ENCODE measurements around the gene MAP3K3. TPM values are rescaled to one million over a fixed set of nuclear protein-coding genes. Genes with fewer than 3 reads are reported as not detected.
A peak's percentile ranks its signal among the peaks of the same experiment; 100 is the strongest.

The MAP3K3 gene
- total and polyA plus RNA-seq, 2 experiments from 2014 or later: 6.1 to 24.6 TPM

DNA sequence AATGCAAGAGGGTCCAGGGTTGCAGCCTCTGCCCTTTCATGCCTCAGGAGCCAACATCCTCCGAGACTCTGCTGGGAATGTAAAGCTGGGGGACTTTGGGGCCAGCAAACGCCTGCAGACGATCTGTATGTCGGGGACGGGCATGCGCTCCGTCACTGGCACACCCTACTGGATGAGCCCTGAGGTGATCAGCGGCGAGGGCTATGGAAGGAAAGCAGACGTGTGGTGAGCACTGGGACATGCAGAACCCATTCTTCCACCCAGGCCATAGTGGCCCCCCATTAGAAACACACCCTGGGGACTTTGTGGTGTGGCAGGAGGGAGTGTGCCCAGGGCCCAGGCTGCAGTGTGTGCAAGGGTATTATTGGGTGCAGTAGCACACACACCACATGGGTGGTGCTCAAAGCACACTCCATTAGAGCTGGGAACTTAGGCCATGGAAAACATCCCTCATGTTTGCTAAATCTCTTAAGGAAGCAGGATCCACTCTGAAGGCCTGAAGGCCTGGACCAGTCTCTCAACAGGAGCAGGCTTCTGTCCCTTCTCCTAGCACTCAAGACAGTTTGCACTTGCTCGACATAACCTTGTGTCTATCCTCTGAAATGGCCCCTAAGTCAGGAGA lies 70.1 kb downstream of the MAP3K3 start:
- no peak overlapping the region for H3K27ac ChIP-seq (ENCODE audit: low read depth)
- H3K9me2 ChIP-seq (ENCODE audit: insufficient read depth): no peaks in the 10 kb centered on the region
- Mint-ChIP-seq H3K4me3 (no peak overlapping the region), H3K27ac (no peak overlapping the region), H3K36me3 (ENCODE audit: low read depth) (peaks cover 23% of the 10 kb centered on the region), H3K27me3 (ENCODE audit: insufficient read depth, low read depth, poor library complexity) (peaks cover 13% of the 10 kb centered on the region), H3K9me3 (no peaks in the 10 kb centered on the region), H3K4me1 (peaks cover 26% of the 10 kb centered on the region; the same call in 2 of the 3 replicates)
- no peaks in the 10 kb centered on the region for H3K79me2 ChIP-seq (replicated peaks; ENCODE audit: insufficient read depth)
- H3K4me3 ChIP-seq: no peak overlapping the region
- H4K20me1 ChIP-seq (replicated peaks; ENCODE audit: insufficient read depth): no peaks in the 10 kb centered on the region
- no peaks in the 10 kb centered on the region for H3K27me3 ChIP-seq (ENCODE audit: insufficient read depth)
- DNase-seq (ENCODE audit: low spot score): no peak
- H3K4me1 ChIP-seq (ENCODE audit: insufficient read depth): peaks cover 5% of the 10 kb centered on the region; the same call in 1 of the 2 replicates
- no peak overlapping the region for H3K4me2 ChIP-seq
- TF ChIP-seq, protein P1, sequence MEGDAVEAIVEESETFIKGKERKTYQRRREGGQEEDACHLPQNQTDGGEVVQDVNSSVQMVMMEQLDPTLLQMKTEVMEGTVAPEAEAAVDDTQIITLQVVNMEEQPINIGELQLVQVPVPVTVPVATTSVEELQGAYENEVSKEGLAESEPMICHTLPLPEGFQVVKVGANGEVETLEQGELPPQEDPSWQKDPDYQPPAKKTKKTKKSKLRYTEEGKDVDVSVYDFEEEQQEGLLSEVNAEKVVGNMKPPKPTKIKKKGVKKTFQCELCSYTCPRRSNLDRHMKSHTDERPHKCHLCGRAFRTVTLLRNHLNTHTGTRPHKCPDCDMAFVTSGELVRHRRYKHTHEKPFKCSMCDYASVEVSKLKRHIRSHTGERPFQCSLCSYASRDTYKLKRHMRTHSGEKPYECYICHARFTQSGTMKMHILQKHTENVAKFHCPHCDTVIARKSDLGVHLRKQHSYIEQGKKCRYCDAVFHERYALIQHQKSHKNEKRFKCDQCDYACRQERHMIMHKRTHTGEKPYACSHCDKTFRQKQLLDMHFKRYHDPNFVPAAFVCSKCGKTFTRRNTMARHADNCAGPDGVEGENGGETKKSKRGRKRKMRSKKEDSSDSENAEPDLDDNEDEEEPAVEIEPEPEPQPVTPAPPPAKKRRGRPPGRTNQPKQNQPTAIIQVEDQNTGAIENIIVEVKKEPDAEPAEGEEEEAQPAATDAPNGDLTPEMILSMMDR (conservative IDR thresholded peaks at IDR 0.05; ENCODE audit: low read depth in 2 of 2): 0 out of 4 replicates have a peak, but pooled peaks of 1 of the 2 experiments have one; percentile 12
- TF ChIP-seq, protein P2, sequence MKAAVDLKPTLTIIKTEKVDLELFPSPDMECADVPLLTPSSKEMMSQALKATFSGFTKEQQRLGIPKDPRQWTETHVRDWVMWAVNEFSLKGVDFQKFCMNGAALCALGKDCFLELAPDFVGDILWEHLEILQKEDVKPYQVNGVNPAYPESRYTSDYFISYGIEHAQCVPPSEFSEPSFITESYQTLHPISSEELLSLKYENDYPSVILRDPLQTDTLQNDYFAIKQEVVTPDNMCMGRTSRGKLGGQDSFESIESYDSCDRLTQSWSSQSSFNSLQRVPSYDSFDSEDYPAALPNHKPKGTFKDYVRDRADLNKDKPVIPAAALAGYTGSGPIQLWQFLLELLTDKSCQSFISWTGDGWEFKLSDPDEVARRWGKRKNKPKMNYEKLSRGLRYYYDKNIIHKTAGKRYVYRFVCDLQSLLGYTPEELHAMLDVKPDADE (IDR thresholded peaks at IDR 0.05): no peak
- ATAC-seq: no peak
- no peaks in the 10 kb centered on the region for H3K36me3 ChIP-seq (ENCODE audit: insufficient read depth)
- H2AFZ ChIP-seq: no peak overlapping the region
- peaks cover 11% of the 10 kb centered on the region for H3F3A ChIP-seq (replicated peaks; ENCODE audit: low read depth)

DNA sequence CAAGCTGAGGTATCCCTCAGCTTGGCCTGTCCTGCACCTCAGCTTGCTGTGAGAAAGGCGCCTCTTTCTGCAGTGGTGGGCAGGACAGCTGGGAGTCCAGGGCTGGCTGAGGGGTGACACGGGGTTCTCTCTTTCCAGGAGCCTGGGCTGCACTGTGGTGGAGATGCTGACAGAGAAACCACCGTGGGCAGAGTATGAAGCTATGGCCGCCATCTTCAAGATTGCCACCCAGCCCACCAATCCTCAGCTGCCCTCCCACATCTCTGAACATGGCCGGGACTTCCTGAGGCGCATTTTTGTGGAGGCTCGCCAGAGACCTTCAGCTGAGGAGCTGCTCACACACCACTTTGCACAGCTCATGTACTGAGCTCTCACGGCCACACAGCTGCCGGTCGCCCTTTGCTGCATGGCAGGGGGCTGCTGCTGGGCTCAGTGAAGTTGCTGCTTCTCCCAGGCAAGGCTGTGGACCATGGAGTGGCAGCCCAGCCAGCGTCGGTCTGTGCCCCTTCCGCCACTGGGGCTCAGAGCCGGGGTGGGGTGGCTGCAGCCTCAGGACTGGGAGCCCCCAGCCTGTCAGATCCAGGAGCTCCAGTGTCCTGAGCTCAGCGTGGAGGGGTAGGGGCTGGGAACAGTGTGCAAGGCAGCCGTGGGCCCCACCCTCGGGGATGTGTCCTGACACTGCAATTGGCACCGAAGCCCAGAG lies 71.3 kb downstream of the MAP3K3 start:
- H3K4me2 ChIP-seq: no peak overlapping the region
- TF ChIP-seq, protein P3, sequence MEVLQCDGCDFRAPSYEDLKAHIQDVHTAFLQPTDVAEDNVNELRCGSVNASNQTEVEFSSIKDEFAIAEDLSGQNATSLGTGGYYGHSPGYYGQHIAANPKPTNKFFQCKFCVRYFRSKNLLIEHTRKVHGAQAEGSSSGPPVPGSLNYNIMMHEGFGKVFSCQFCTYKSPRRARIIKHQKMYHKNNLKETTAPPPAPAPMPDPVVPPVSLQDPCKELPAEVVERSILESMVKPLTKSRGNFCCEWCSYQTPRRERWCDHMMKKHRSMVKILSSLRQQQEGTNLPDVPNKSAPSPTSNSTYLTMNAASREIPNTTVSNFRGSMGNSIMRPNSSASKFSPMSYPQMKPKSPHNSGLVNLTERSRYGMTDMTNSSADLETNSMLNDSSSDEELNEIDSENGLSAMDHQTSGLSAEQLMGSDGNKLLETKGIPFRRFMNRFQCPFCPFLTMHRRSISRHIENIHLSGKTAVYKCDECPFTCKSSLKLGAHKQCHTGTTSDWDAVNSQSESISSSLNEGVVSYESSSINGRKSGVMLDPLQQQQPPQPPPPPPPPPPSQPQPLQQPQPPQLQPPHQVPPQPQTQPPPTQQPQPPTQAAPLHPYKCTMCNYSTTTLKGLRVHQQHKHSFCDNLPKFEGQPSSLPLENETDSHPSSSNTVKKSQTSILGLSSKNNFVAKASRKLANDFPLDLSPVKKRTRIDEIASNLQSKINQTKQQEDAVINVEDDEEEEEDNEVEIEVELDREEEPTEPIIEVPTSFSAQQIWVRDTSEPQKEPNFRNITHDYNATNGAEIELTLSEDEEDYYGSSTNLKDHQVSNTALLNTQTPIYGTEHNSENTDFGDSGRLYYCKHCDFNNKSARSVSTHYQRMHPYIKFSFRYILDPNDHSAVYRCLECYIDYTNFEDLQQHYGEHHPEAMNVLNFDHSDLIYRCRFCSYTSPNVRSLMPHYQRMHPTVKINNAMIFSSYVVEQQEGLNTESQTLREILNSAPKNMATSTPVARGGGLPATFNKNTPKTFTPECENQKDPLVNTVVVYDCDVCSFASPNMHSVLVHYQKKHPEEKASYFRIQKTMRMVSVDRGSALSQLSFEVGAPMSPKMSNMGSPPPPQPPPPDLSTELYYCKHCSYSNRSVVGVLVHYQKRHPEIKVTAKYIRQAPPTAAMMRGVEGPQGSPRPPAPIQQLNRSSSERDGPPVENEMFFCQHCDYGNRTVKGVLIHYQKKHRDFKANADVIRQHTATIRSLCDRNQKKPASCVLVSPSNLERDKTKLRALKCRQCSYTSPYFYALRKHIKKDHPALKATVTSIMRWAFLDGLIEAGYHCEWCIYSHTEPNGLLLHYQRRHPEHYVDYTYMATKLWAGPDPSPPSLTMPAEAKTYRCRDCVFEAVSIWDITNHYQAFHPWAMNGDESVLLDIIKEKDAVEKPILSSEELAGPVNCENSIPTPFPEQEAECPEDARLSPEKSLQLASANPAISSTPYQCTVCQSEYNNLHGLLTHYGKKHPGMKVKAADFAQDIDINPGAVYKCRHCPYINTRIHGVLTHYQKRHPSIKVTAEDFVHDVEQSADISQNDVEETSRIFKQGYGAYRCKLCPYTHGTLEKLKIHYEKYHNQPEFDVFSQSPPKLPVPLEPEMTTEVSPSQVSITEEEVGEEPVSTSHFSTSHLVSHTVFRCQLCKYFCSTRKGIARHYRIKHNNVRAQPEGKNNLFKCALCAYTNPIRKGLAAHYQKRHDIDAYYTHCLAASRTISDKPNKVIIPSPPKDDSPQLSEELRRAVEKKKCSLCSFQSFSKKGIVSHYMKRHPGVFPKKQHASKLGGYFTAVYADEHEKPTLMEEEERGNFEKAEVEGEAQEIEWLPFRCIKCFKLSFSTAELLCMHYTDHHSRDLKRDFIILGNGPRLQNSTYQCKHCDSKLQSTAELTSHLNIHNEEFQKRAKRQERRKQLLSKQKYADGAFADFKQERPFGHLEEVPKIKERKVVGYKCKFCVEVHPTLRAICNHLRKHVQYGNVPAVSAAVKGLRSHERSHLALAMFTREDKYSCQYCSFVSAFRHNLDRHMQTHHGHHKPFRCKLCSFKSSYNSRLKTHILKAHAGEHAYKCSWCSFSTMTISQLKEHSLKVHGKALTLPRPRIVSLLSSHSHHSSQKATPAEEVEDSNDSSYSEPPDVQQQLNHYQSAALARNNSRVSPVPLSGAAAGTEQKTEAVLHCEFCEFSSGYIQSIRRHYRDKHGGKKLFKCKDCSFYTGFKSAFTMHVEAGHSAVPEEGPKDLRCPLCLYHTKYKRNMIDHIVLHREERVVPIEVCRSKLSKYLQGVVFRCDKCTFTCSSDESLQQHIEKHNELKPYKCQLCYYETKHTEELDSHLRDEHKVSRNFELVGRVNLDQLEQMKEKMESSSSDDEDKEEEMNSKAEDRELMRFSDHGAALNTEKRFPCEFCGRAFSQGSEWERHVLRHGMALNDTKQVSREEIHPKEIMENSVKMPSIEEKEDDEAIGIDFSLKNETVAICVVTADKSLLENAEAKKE (CRISPR knock-in tag; IDR thresholded peaks at IDR 0.05): no peak
- no peak for TF ChIP-seq JUNB (IDR thresholded peaks at IDR 0.05; ENCODE audit: unreplicated experiment)
- H3K79me2 ChIP-seq (replicated peaks; ENCODE audit: insufficient read depth): no peaks in the 10 kb centered on the region
- no peaks in the 10 kb centered on the region for H3K9me2 ChIP-seq (ENCODE audit: insufficient read depth)
- Mint-ChIP-seq H3K36me3 (ENCODE audit: low read depth) (peaks cover 30% of the 10 kb centered on the region), H3K9me3 (no peaks in the 10 kb centered on the region; the same call in 2 of the 3 replicates), H3K27ac (no peak overlapping the region), H3K27me3 (ENCODE audit: insufficient read depth, low read depth, poor library complexity) (peaks cover 15% of the 10 kb centered on the region), H3K4me1 (peaks cover 36% of the 10 kb centered on the region; the same call in 2 of the 3 replicates), H3K4me3 (no peak overlapping the region)
- H3F3A ChIP-seq (replicated peaks; ENCODE audit: low read depth): peaks cover 17% of the 10 kb centered on the region
- peaks cover 17% of the 10 kb centered on the region; the same call in 1 of the 2 replicates for H3K4me1 ChIP-seq (ENCODE audit: insufficient read depth)
- no peak overlapping the region for H3K4me3 ChIP-seq
- H3K27me3 ChIP-seq (ENCODE audit: insufficient read depth): no peaks in the 10 kb centered on the region
- no peak for ATAC-seq
- H3K36me3 ChIP-seq (ENCODE audit: insufficient read depth): no peaks in the 10 kb centered on the region
- DNase-seq (ENCODE audit: low spot score): no peak
- H4K20me1 ChIP-seq (replicated peaks; ENCODE audit: insufficient read depth): no peaks in the 10 kb centered on the region
- no peak overlapping the region for H2AFZ ChIP-seq
- no peak overlapping the region for H3K27ac ChIP-seq (ENCODE audit: low read depth)
